GM21447 (cell line): ENCODE data around the gene UEVLD.
A peak's percentile ranks its signal among the peaks of the same experiment; 100 is the strongest.

ENCODE experiments used
- ATAC-seq: cut with Tn5 transposase; IDR thresholded peaks from one replicate; pipeline ENCODE4 v1.9.1; 2021; ENCODE audit not compliant: unreplicated experiment

The UEVLD gene

GRCh38 chr11:18502352-18502751 lies 86.2 kb downstream of the UEVLD start:
- no peak for ATAC-seq

- no peak for ATAC-seq
Measured at GRCh38 chr11:18501629-18502028, 86.9 kb downstream of the UEVLD start.

GRCh38 chr11:18498039-18498438 lies 90.5 kb downstream of the UEVLD start:
- ATAC-seq: no peak

GRCh38 chr11:18495703-18496102 lies 92.8 kb downstream of the UEVLD start:
- ATAC-seq: no peak

DNA sequence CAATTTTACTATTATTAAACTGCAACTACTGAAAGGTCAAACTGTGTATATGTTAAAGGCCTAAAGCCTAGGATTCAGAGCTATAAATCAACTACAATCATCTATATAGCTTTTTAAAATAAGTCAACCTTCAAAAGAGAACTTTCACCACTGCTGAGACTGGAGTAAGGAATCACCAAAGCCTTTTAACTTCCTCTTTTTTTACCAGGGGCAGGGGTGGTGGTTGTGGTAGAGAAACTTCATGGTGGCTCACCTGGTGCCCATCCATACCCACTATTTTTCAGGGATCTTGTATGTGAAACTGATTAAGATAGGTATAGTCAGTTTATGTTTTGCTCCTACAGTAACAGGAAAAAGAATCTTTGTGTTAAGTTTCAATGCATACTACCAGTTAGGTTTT lies 93.3 kb downstream of the UEVLD start:
- ATAC-seq: no peak

DNA sequence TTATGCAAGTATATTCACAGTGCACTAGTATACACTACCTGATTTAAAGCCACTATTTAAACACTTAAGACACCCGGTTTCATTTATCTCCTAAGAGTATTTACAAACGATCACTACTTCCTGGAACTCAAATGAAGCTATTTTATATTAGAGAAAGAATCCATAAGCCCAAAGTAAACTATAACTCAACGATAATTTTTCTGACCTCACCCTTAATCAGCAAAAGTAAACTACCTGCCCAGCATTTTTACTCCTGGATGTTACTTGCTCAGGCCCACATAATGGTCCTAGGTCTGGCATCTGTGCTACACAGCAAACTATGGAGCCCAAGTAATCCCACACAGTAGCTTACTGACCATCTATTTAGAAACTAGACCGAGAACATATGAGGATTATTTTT lies 95.2 kb downstream of the UEVLD start:
- ATAC-seq: no peak

DNA sequence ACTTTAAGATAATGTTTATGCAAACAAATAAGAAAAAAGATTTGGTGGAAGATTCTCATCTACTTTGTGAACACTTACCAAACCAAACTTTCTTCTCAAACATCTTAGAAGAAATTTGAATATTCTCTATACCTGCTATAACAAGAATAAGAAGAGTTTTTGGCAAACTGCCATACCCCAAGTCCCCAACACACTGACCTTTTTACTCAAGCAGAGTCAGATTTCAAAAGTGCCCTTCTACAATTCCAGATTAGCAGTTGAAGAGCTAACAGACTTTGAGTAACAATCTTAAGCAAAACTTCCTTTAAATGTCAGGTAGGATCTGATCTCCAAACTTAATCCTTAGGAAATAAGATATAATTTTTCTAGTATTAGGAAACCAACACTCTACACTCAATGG lies 95.6 kb downstream of the UEVLD start:
- ATAC-seq: no peak

- ATAC-seq: no peak
Measured at GRCh38 chr11:18491924-18492323, 96.6 kb downstream of the UEVLD start.

DNA sequence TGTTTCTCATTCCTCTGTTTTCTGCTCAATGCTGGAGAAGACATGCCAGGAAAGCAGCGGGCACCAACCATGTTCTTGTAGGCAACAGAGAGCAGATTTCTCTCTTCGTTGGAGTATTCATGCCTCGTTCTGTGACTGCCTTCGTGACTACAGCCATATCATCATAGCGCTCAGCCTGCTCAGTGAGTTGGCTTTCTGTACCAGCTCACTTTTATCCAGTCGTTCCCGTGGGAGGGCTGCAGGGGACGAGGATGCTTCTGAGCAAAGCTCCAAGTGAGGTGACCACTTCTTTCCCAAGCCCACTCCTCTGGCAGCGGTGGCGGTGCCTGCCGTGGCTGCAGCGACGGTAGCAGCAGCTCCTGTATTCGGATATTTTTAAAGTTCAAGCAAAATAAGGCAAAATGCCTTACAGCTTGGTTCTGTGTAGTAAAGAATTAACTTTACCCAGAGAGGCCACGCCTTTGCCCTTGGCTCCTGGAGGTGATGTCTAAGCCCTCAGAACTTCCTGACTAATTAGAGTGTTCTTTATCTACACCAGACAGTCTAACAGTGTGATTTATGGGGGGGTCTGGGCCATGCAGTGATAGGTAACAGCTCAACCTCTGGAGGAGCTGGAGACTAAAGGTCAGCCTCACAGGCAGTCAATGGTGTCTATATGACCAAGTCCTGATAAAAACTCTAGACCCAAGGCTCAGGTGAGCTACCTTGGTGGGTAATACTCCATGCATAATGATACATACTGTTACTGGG lies 97.6 kb downstream of the UEVLD start:
- ATAC-seq: no peak

GRCh38 chr11:18490319-18490718 lies 98.2 kb downstream of the UEVLD start:
- ATAC-seq: no peak

DNA sequence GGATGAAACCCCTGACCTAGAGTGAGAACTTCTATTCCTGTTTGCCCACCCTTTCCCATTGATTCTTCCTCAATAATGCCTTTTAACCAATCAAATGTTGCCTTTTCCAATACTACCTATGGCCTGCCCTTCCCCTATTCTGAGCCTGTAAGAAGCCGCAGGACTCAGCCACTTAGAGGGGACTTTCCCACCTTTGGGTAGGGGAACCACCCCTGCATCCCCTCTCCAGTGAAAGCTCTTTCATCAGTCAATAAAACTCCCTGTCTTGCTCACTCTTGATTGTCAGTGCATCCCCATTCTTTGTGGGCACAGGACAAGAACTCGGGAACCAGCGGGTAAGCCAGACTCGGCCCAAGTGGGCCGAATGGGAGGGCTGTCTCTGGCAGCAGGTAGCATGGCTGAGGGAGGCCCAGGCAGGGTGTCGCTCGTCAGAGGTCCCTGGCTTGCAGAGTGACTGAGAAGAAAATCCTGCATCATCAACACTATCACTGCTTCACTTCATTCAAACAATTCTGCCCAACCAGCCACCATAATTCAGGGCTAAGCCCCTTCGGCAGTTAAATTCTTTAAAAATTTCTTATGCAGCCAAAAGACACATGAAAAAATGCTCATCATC lies 102.5 kb downstream of the UEVLD start:
- peak; percentile 75 for ATAC-seq
